Neural cell (in vitro differentiated cells): ENCODE results near the gene PHTF2. TPM values are rescaled to one million over a fixed set of nuclear protein-coding genes. Genes with fewer than 3 reads are reported as not detected.

Experiments
- H2AFZ ChIP-seq: fragments of 200-600, 300-800 bp; sonication (generic), shearing (Covaris generic); 2 replicates; pipeline ENCODE4 v1.6.0; 2014; ENCODE audit warnings: low read depth, mild to moderate bottlenecking, antibody characterized with exemption, low read length, moderate library complexity
- H3F3A ChIP-seq: fragments of 200-600 bp; shearing (Covaris generic); 2 replicates; pipeline ENCODE4 v1.6.1; 2016; ENCODE audit warnings: mild to moderate bottlenecking, moderate library complexity, mixed read lengths, antibody characterized with exemption, low read length; ENCODE audit not compliant: insufficient read depth, poor library complexity, severe bottlenecking
- H3K27ac ChIP-seq: fragments of 200-600, 300-800 bp; sonication (generic), shearing (Covaris generic); 2 replicates; pipeline ENCODE4 v1.5.1; 2014; ENCODE audit warnings: mild to moderate bottlenecking, low read length, moderate library complexity
- H3K27me3 ChIP-seq: fragments of 300-800, 200-600 bp; sonication (generic), shearing (Covaris generic); 2 replicates; pipeline ENCODE4 v1.6.0; 2014; ENCODE audit warnings: mild to moderate bottlenecking, low read depth, low read length, moderate library complexity; ENCODE audit not compliant: insufficient read depth
- H3K36me3 ChIP-seq: fragments of 300-800, 200-600 bp; sonication (generic), shearing (Covaris generic); 2 replicates; pipeline ENCODE4 v1.5.1; 2014; ENCODE audit warnings: mild to moderate bottlenecking, antibody characterized with exemption, low read length, moderate library complexity; ENCODE audit not compliant: insufficient read depth
- H3K4me2 ChIP-seq: fragments of 300-800, 200-600 bp; sonication (generic), shearing (Covaris generic); 2 replicates; pipeline ENCODE4 v1.6.0; 2014; ENCODE audit warnings: mild to moderate bottlenecking, low read length
- H3K4me3 ChIP-seq: fragments of 300-800, 200-600 bp; sonication (generic), shearing (Covaris generic); 2 replicates; pipeline ENCODE4 v1.5.1; 2014; ENCODE audit warnings: mild to moderate bottlenecking, low read length, moderate library complexity
- H3K79me2 ChIP-seq: fragments of 200-600 bp; shearing (Covaris generic); replicated peaks from 2 replicates; pipeline ENCODE4 v1.6.0; 2014; ENCODE audit warnings: mild to moderate bottlenecking, low read length, moderate library complexity; ENCODE audit not compliant: insufficient read depth
- H3K9ac ChIP-seq: fragments of 300-800, 200-600 bp; sonication (generic), shearing (Covaris generic); 2 replicates; pipeline ENCODE4 v1.6.1; 2016; ENCODE audit warnings: mild to moderate bottlenecking, low read length, mixed read lengths
- H3K9me2 ChIP-seq: fragments of 200-600 bp; shearing (Covaris generic); 2 replicates; pipeline ENCODE4 v1.6.1; 2016; ENCODE audit warnings: mild to moderate bottlenecking, low read length, mixed read lengths; ENCODE audit not compliant: insufficient read depth
- H3K9me3 ChIP-seq: fragments of 200-600, 300-800 bp; sonication (generic), shearing (Covaris generic); 2 replicates; pipeline ENCODE4 v1.6.1; 2016; ENCODE audit warnings: mild to moderate bottlenecking, mixed run types, low read length, moderate library complexity, mixed read lengths
- H4K20me1 ChIP-seq: fragments of 200-600 bp; shearing (Covaris generic); 2 replicates; pipeline ENCODE4 v1.6.1; 2016; ENCODE audit warnings: mild to moderate bottlenecking, mixed run types; ENCODE audit not compliant: insufficient read depth
- CTCF ChIP-seq: fragments of 450-650 bp; IDR thresholded peaks from 2 replicates; pipeline ENCODE4 v1.5.1; 2014; ENCODE audit warnings: antibody characterized with exemption, mild to moderate bottlenecking, moderate library complexity; ENCODE audit not compliant: poor library complexity, severe bottlenecking
- EP300 ChIP-seq: fragments of 450-650 bp; conservative IDR thresholded peaks from 2 replicates; pipeline ENCODE4 v1.6.1; 2014; ENCODE audit warnings: antibody characterized with exemption, mild to moderate bottlenecking, moderate library complexity; ENCODE audit not compliant: poor library complexity, severe bottlenecking
- EZH2 ChIP-seq: fragments of 200-600, 300-800 bp; shearing (Covaris generic), sonication (generic); IDR thresholded peaks from 2 replicates; pipeline ENCODE4 v1.6.1; 2014; ENCODE audit warnings: antibody characterized with exemption, low read length, borderline replicate concordance, mild to moderate bottlenecking; ENCODE audit not compliant: insufficient read depth, poor library complexity, severe bottlenecking
- MXI1 ChIP-seq: fragments of 450-650 bp; conservative IDR thresholded peaks from 2 replicates; pipeline ENCODE4 v1.6.1; 2014; ENCODE audit warnings: antibody characterized with exemption, mild to moderate bottlenecking; ENCODE audit not compliant: poor library complexity, severe bottlenecking
- POLR2AphosphoS5 ChIP-seq: IDR thresholded peaks from 2 replicates; pipeline ENCODE4 v1.6.1; 2012
- RAD21 ChIP-seq: fragments of 450-650 bp; conservative IDR thresholded peaks from 2 replicates; pipeline ENCODE4 v1.6.1; 2014; ENCODE audit warnings: antibody characterized with exemption, mild to moderate bottlenecking, moderate library complexity
- REST ChIP-seq: IDR thresholded peaks from 2 replicates; pipeline ENCODE4 v1.6.1; 2012; ENCODE audit warnings: borderline replicate concordance
- SMC3 ChIP-seq: fragments of 450-650 bp; conservative IDR thresholded peaks from 2 replicates; pipeline ENCODE4 v1.6.1; 2014; ENCODE audit warnings: antibody characterized with exemption, mild to moderate bottlenecking, moderate library complexity; ENCODE audit not compliant: poor library complexity
- TAF1 ChIP-seq: IDR thresholded peaks from 2 replicates; pipeline ENCODE4 v1.6.1; 2012; ENCODE audit warnings: low read depth
- polyA plus RNA-seq: library from polyadenylated mRNA; depleted of rRNA; stranded (reverse); fragments of >200 nt; gene quantifications from 2 replicates; pipeline ENCODE4 v1.2.3, GENCODE V29; 2014

PHTF2 gene
- polyA plus RNA-seq, 1 donor from 2014 or later = 34.4 TPM

DNA sequence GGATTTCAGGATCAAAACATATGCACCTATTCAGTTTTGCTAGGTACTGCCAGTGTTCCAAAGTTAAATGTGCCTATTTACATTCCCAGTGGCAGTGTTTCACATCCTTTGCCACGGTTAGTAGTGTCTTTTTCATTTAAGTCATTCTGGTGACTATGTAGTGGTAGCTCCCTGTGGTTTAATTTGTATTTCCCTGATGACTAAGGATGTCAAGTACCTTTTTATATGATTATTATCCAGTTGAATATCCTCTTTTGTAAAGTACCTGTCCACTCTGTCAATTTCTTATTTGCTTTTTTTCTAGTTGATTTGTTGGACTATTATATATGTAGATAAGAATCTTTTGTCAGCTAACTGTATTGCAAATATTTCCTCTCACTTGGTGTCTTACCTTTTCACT lies 45.4 kb upstream of the PHTF2 start:
- TF ChIP-seq RAD21 (no peak), EZH2 (no peak), POLR2AphosphoS5 (no peak), MXI1 (no peak), SMC3 (no peak)
- Histone ChIP-seq H3K27me3 (no peaks in the 10 kb centered on the region), H3K9ac (no peak overlapping the region), H3K4me3 (no peak overlapping the region), H3K4me2 (no peak overlapping the region), H3K27ac (no peak overlapping the region), H3F3A (no peaks in the 10 kb centered on the region), H3K9me3 (no peaks in the 10 kb centered on the region), H3K36me3 (peaks cover 9% of the 10 kb centered on the region), H3K9me2 (no peaks in the 10 kb centered on the region), H3K79me2 (peaks cover 7% of the 10 kb centered on the region), H4K20me1 (no peaks in the 10 kb centered on the region), H2AFZ (no peak overlapping the region)

- peaks cover 25% of the 10 kb centered on the region for H3K79me2 ChIP-seq
- H3K4me2 ChIP-seq = no peak overlapping the region
- H3K27me3 ChIP-seq = no peaks in the 10 kb centered on the region
- no peaks in the 10 kb centered on the region for H3K9me2 ChIP-seq
- H4K20me1 ChIP-seq = no peaks in the 10 kb centered on the region
- no peak overlapping the region for H2AFZ ChIP-seq
- H3K36me3 ChIP-seq = no peaks in the 10 kb centered on the region
- no peak for TF ChIP-seq CTCF
- TF ChIP-seq POLR2AphosphoS5 = no peak
- TF ChIP-seq TAF1 = no peak
- TF ChIP-seq RAD21 = no peak
- TF ChIP-seq MXI1 = no peak
- TF ChIP-seq REST = no peak
- TF ChIP-seq EZH2 = no peak
- TF ChIP-seq SMC3 = no peak
- TF ChIP-seq EP300 = no peak
- H3K27ac ChIP-seq = no peak overlapping the region
- H3K9ac ChIP-seq = no peak overlapping the region
- no peaks in the 10 kb centered on the region for H3K9me3 ChIP-seq
- no peaks in the 10 kb centered on the region for H3F3A ChIP-seq
- no peak overlapping the region for H3K4me3 ChIP-seq
These were observed 41.0 kb upstream of the PHTF2 start for GRCh38 chr7:77757589-77757988.
